PC-9 (cell line): ENCODE results near the gene POU5F1. TPM values are rescaled to one million over a fixed set of nuclear protein-coding genes. Genes with fewer than 3 reads are reported as not detected.
"Not testable (repeated sequence)": the region's sequence is repeated elsewhere in the genome, so short reads cannot be mapped to it uniquely, and the experiment has no call there.

Experiments used
- BruUV-seq: library from RNA; stranded (reverse); fragments of 400-500 nt; replicated peaks from 2 replicates; lab custom pipeline; 2021; lab: Mats Ljungman, UMichigan
- CTCF ChIA-PET: fragments of 300-600 bp; sonication (Branson Sonifier 250); formaldehyde crosslinking; loops from one replicate; lab custom pipeline; 2022; ENCODE audit warnings: antibody characterized with exemption; lab: Charles Lee
- POLR2A ChIA-PET: fragments of 300-600 bp; sonication (Branson Sonifier 250); formaldehyde crosslinking; loops from one replicate; lab custom pipeline; 2022; ENCODE audit warnings: antibody characterized with exemption; ENCODE audit not compliant: unreplicated experiment; lab: Charles Lee
- DNase-seq, 2 experiments: peaks; one replicate each; pipeline versions ENCODE4 v3.0.0 to v3.0.0-alpha.2; 2015 to 2022; ENCODE audit warnings: mixed read lengths in 1 of 2
- H2AFZ ChIP-seq: fragments of 200-600 bp; sonication (generic); 2 replicates; pipeline ENCODE4 v1.8.1; 2017; ENCODE audit warnings: antibody characterized with exemption
- H3F3A ChIP-seq: fragments of 200-600 bp; sonication (generic); 2 replicates; pipeline ENCODE4 v1.8.1; 2017; ENCODE audit warnings: antibody characterized with exemption, mild to moderate bottlenecking, low read depth; ENCODE audit not compliant: insufficient read depth
- H3K27ac ChIP-seq: fragments of 200-600 bp; sonication (generic); 2 replicates; pipeline ENCODE4 v1.6.1; 2016; ENCODE audit warnings: mixed run types
- H3K27me3 ChIP-seq: fragments of 200-600 bp; sonication (generic); 2 replicates; pipeline ENCODE4 v1.6.1; 2016; ENCODE audit warnings: low read depth, mixed run types; ENCODE audit not compliant: insufficient read depth
- H3K36me3 ChIP-seq: fragments of 200-600 bp; sonication (generic); 2 replicates; pipeline ENCODE4 v1.6.1; 2016; ENCODE audit warnings: low read depth, mixed run types
- H3K4me1 ChIP-seq: fragments of 200-600 bp; sonication (generic); replicated peaks from 2 replicates; pipeline ENCODE4 v1.6.1; 2016; ENCODE audit warnings: mixed run types; ENCODE audit not compliant: insufficient read depth
- H3K4me2 ChIP-seq: fragments of 200-600 bp; sonication (generic); 2 replicates; pipeline ENCODE4 v1.6.1; 2017; ENCODE audit warnings: mixed run types
- H3K4me3 ChIP-seq: fragments of 200-600 bp; sonication (generic); 2 replicates; pipeline ENCODE4 v1.6.1; 2016; ENCODE audit warnings: mixed run types
- H3K79me2 ChIP-seq: fragments of 200-600 bp; sonication (generic); 2 replicates; pipeline ENCODE4 v1.6.1; 2017; ENCODE audit warnings: low read depth, mixed run types
- H3K9me2 ChIP-seq: fragments of 200-600 bp; sonication (generic); 2 replicates; pipeline ENCODE4 v1.8.1; 2017; ENCODE audit warnings: mild to moderate bottlenecking; ENCODE audit not compliant: insufficient read depth
- H3K9me3 ChIP-seq: fragments of 200-600 bp; sonication (generic); 2 replicates; pipeline ENCODE4 v1.8.1; 2016; ENCODE audit warnings: low read depth; ENCODE audit not compliant: insufficient read depth
- H4K20me1 ChIP-seq: fragments of 200-600 bp; sonication (generic); 2 replicates; pipeline ENCODE4 v1.8.1; 2017; ENCODE audit not compliant: insufficient read depth
- EZH2 ChIP-seq: fragments of 200-600 bp; sonication (generic); IDR thresholded peaks from 2 replicates; pipeline ENCODE4 v1.8.0; 2017; ENCODE audit warnings: antibody characterized with exemption, low read depth
- intact Hi-C: fragments of 100-400 bp; cut with micrococcal nuclease; formaldehyde crosslinking; loops from one replicate; pipeline ENCODE4 v1.10.0; 2022; ENCODE audit not compliant: unreplicated experiment
- total RNA-seq: library from RNA; stranded (reverse); gene quantifications from 2 replicates; pipeline ENCODE4 v1.2.3, GENCODE V29; 2021
- TF ChIP-seq, protein P1 (sequence below): fragments of 200-600 bp; sonication (generic); conservative IDR thresholded peaks from 2 replicates; pipeline ENCODE4 v1.6.1; 2017; ENCODE audit warnings: mixed run types, antibody characterized with exemption, mild to moderate bottlenecking, moderate library complexity

POU5F1 gene
- total RNA-seq, 1 experiment from 2014 or later = 1.4 TPM

DNA sequence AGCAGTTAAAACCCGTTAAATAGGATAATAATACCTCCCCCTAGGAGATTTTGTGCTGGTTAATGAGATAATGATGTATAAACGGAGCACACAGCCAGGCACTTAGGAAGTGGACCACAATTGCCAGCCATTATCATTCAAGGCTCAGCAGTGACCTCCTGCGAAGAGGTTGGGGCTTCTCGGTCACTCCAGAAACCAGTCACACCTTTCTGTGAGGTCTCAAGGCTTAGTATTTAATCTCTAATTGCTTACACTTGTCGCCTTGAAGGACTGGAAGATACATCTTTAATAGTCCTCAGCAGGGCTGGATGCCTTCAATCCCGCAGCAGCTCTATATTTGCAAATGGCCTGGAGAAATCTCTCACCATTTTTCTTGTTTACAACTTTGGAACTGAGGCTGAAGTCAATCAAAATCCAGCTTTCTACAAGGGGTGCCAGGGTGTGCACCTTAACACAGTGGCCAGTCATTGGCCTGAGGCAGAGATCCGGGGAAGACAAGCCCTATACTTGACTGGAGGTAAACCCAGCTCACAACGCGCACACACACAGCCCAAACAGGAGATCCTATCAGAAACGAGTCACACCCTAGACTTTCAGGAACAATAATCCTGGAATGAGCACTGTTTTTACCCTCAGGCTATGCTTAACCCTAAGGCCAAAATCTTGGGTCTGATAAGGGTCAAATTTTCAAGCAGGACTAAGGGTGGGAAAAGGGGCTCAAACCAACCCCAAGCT lies 1.2 kb downstream of the POU5F1 start:
- Histone ChIP-seq H3K27ac (no peak overlapping the region), H2AFZ (no peak overlapping the region), H4K20me1 (no peaks in the 10 kb centered on the region), H3K79me2 (no peaks in the 10 kb centered on the region), H3F3A (peaks cover 18% of the 10 kb centered on the region; the same call in 1 of the 2 replicates), H3K9me2 (no peaks in the 10 kb centered on the region), H3K4me2 (peak overlapping the region; percentile 24), H3K27me3 (no peaks in the 10 kb centered on the region), H3K36me3 (no peaks in the 10 kb centered on the region), H3K4me3 (no peak overlapping the region), H3K9me3 (no peaks in the 10 kb centered on the region), H3K4me1 (peaks cover 19% of the 10 kb centered on the region)
- DNase-seq = peak; percentile 82 to 85
- intact Hi-C loops = loop anchor here (1.0 kb wide), 1 partner anchor 11 kb away; the partner anchor contains the start of gene TCF19
- POLR2A ChIA-PET = interaction anchor here (0.5 to 1.0 kb wide), 6 partner anchors 11 to 1503 kb away, joined by 3 to 24 read pairs (median 6); partner anchors contain the start of gene TCF19
- TF ChIP-seq EZH2 = no peak
- CTCF ChIA-PET = interaction anchor here (0.6 kb wide), 1 partner anchor 24 kb away, joined by 4 read pairs; no protein-coding TSS in a partner anchor
- no TSS peak for BruUV-seq

DNA sequence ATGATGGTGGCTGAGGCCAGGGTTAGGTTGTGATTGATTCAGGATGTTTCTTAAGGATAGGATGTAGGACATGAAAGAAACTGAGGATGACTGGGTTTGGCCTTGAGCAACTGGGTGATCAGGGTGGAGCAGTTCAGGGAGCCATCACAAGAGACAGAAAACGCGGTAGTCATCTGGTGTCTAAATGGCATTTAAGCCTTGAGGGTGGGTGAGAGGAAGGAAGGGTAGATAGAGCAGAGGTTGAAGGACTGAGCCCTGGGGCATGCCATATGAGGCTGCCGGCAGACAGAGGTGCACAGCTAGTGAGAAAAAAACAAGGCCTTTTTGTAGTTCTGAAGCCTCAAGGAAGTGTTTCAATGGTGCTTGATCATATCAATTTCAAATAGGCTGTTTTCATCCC lies 1.9 kb downstream of the POU5F1 start:
- no TSS peak for BruUV-seq
- no peaks in the 10 kb centered on the region for H3K27me3 ChIP-seq
- TF ChIP-seq EZH2 = no peak
- TF ChIP-seq, protein P1, sequence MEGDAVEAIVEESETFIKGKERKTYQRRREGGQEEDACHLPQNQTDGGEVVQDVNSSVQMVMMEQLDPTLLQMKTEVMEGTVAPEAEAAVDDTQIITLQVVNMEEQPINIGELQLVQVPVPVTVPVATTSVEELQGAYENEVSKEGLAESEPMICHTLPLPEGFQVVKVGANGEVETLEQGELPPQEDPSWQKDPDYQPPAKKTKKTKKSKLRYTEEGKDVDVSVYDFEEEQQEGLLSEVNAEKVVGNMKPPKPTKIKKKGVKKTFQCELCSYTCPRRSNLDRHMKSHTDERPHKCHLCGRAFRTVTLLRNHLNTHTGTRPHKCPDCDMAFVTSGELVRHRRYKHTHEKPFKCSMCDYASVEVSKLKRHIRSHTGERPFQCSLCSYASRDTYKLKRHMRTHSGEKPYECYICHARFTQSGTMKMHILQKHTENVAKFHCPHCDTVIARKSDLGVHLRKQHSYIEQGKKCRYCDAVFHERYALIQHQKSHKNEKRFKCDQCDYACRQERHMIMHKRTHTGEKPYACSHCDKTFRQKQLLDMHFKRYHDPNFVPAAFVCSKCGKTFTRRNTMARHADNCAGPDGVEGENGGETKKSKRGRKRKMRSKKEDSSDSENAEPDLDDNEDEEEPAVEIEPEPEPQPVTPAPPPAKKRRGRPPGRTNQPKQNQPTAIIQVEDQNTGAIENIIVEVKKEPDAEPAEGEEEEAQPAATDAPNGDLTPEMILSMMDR = no peak
- DNase-seq = no peak
- H3K4me3 ChIP-seq = no peak overlapping the region
- no peaks in the 10 kb centered on the region for H3K36me3 ChIP-seq
- H3F3A ChIP-seq = peaks cover 18% of the 10 kb centered on the region; the same call in 1 of the 2 replicates
- peak overlapping the region; percentile 24; the same call in 1 of the 2 replicates for H3K4me2 ChIP-seq
- H3K9me3 ChIP-seq = no peaks in the 10 kb centered on the region
- peaks cover 19% of the 10 kb centered on the region for H3K4me1 ChIP-seq
- no peak overlapping the region for H2AFZ ChIP-seq
- intact Hi-C loops = loop anchor here (1.0 kb wide), 1 partner anchor 10 kb away; the partner anchor contains the start of gene TCF19
- no peak overlapping the region for H3K27ac ChIP-seq
- no peaks in the 10 kb centered on the region for H3K79me2 ChIP-seq
- H4K20me1 ChIP-seq = no peaks in the 10 kb centered on the region
- CTCF ChIA-PET = no interaction called here
- POLR2A ChIA-PET = interaction anchor here (1.0 kb wide), 1 partner anchor 10 kb away, joined by 11 read pairs; the partner anchor contains the start of gene TCF19
- no peaks in the 10 kb centered on the region for H3K9me2 ChIP-seq

DNA sequence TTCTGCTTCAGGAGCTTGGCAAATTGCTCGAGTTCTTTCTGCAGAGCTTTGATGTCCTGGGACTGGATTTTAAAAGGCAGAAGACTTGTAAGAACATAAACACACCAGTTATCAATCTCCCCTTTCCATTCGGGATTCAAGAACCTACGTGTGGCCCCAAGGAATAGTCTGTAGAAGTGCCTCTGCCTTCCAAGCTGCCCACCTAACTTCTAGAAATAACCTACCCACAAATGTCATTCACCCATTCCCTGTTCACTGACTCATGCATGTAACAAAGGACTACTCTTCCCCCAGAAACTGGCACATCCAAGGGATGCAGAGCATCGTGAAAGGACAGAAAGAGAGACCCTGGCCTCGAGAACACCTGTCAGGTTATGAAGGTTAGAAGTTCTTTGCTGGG lies 4.5 kb downstream of the POU5F1 start:
- H2AFZ ChIP-seq = no peak overlapping the region
- no peak overlapping the region for H3K4me2 ChIP-seq
- no peaks in the 10 kb centered on the region for H3K36me3 ChIP-seq
- BruUV-seq = no TSS peak
- H3K79me2 ChIP-seq = no peaks in the 10 kb centered on the region
- no peaks in the 10 kb centered on the region for H3K27me3 ChIP-seq
- no peaks in the 10 kb centered on the region for H3K9me2 ChIP-seq
- ChIA-PET POLR2A (interaction anchor here (0.7 kb wide), 1 partner anchor 48 kb away, joined by 3 read pairs; no protein-coding TSS in a partner anchor), CTCF (no interaction called here)
- H3K4me3 ChIP-seq = no peak overlapping the region
- no peaks in the 10 kb centered on the region for H3K9me3 ChIP-seq
- no peaks in the 10 kb centered on the region; the same call in 1 of the 2 replicates for H4K20me1 ChIP-seq
- peaks cover 19% of the 10 kb centered on the region for H3K4me1 ChIP-seq
- H3F3A ChIP-seq = peaks cover 18% of the 10 kb centered on the region; the same call in 1 of the 2 replicates
- intact Hi-C loops = no loop called here
- H3K27ac ChIP-seq = no peak overlapping the region
- DNase-seq = no peak
- TF ChIP-seq, protein P1 = no peak
- TF ChIP-seq EZH2 = no peak

DNA sequence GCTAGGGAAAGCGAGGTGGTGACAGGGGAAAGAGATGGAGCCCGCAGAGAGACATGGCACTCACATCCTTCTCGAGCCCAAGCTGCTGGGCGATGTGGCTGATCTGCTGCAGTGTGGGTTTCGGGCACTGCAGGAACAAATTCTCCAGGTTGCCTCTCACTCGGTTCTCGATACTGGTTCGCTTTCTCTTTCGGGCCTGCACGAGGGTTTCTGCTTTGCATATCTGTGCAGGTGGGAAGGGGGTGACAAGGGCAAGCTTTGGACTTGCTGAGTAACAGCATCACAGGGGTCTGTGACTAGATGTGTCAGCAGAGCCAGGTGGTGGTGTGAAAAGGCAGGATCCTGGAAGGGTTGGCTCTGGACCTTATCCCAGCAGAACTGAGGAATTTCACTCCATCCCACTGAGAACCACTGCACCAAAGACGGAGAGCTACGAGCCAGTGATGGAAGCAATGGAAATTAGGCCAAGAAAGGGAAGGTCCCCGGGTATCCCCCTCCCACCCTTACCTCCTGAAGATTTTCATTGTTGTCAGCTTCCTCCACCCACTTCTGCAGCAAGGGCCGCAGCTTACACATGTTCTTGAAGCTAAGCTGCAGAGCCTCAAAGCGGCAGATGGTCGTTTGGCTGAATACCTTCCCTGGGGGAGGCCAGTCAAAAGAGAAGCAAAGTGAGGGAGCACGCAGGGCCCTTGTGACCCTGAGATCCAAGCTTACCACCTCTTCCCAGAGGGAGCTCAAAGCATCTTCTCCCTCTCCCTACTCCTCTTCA lies 5.2 kb downstream of the POU5F1 start:
- intact Hi-C loops, H2AFZ ChIP-seq, H3K9me2 ChIP-seq, H3K9me3 ChIP-seq, H4K20me1 ChIP-seq, H3K27ac ChIP-seq, H3K4me2 ChIP-seq, H3K4me3 ChIP-seq, BruUV-seq, CTCF ChIA-PET, H3K79me2 ChIP-seq, H3K36me3 ChIP-seq, H3K27me3 ChIP-seq, DNase-seq: not testable (repeated sequence)
- Histone ChIP-seq H3K4me1 (peaks cover 19% of the 10 kb centered on the region), H3F3A (peaks cover 18% of the 10 kb centered on the region; the same call in 1 of the 2 replicates)
- POLR2A ChIA-PET = interaction anchor here (0.6 kb wide), 1 partner anchor 18 kb away, joined by 3 read pairs; no protein-coding TSS in a partner anchor

DNA sequence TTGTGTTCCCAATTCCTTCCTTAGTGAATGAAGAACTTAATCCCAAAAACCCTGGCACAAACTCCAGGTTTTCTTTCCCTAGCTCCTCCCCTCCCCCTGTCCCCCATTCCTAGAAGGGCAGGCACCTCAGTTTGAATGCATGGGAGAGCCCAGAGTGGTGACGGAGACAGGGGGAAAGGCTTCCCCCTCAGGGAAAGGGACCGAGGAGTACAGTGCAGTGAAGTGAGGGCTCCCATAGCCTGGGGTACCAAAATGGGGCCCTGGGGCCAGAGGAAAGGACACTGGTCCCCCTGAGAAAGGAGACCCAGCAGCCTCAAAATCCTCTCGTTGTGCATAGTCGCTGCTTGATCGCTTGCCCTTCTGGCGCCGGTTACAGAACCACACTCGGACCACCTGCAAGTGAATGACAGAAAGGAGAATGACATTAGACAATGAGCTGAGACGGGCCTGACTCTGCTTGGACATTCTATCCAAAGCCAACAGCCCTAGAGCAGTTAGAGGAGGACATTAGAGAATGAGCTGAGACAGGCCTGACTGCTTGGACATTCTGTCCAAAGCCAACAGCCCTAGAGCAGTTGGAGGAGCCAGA lies 5.9 kb downstream of the POU5F1 start:
- H2AFZ ChIP-seq, H3K9me3 ChIP-seq, H3K27me3 ChIP-seq, DNase-seq, H3K4me3 ChIP-seq, H3K27ac ChIP-seq, H4K20me1 ChIP-seq, H3K4me2 ChIP-seq, H3K79me2 ChIP-seq, POLR2A ChIA-PET, intact Hi-C loops, BruUV-seq, H3K36me3 ChIP-seq, H3K9me2 ChIP-seq: not testable (repeated sequence)
- Histone ChIP-seq H3K4me1 (peaks cover 13% of the 10 kb centered on the region), H3F3A (peaks cover 13% of the 10 kb centered on the region; the same call in 1 of the 2 replicates)
- CTCF ChIA-PET = interaction anchor here (0.6 kb wide), 1 partner anchor 406 kb away, joined by 3 read pairs; no protein-coding TSS in a partner anchor
